ENCODE data around the gene PSG4. TPM values are rescaled to one million over a fixed set of nuclear protein-coding genes. Genes with fewer than 3 reads are reported as not detected.
"Not testable (repeated sequence)": the region's sequence is repeated elsewhere in the genome, so short reads cannot be mapped to it uniquely, and the experiment has no call there.

Gene PSG4
- polyA plus RNA-seq (2014; cell fraction: cytosol; rRNA removed): not detected in 2 replicates
- not detected in 2 replicates for polyA plus RNA-seq (2014; cell fraction: nucleus; rRNA removed)

- DNase-seq (ENCODE audit: low spot score): not testable (repeated sequence)
These were observed at the start of gene PSG4 for GRCh38 chr19:43205471-43206105. Gene PSG4, minus strand, starts transcription at chr19:43205638. Its CDS starts 102 bp downstream, at chr19:43205536.

- not testable (repeated sequence) for DNase-seq (ENCODE audit: low spot score)
These were observed 46.0 kb upstream of the PSG4 start for GRCh38 chr19:43251428-43251827.

GRCh38 chr19:43250296-43250695 lies 44.9 kb upstream of the PSG4 start:
- not testable (repeated sequence) for DNase-seq (ENCODE audit: low spot score)

GRCh38 chr19:43248635-43249002 lies 43.2 kb upstream of the PSG4 start:
- not testable (repeated sequence) for DNase-seq (ENCODE audit: low spot score)

GRCh38 chr19:43247243-43247880 lies 41.9 kb upstream of the PSG4 start:
- not testable (repeated sequence) for DNase-seq (ENCODE audit: low spot score)

GRCh38 chr19:43245848-43246247 lies 40.4 kb upstream of the PSG4 start:
- DNase-seq (ENCODE audit: low spot score): not testable (repeated sequence)

- not testable (repeated sequence) for DNase-seq (ENCODE audit: low spot score)
These were observed 36.8 kb upstream of the PSG4 start for GRCh38 chr19:43242211-43242610.

GRCh38 chr19:43238213-43238612 lies 32.8 kb upstream of the PSG4 start:
- DNase-seq (ENCODE audit: low spot score): not testable (repeated sequence)

GRCh38 chr19:43235686-43236085 lies 30.2 kb upstream of the PSG4 start:
- not testable (repeated sequence) for DNase-seq (ENCODE audit: low spot score)

- no peak for DNase-seq (ENCODE audit: low spot score)
These were observed 23.9 kb upstream of the PSG4 start for GRCh38 chr19:43229315-43229714.

- DNase-seq (ENCODE audit: low spot score): not testable (repeated sequence)
These were observed 23.3 kb upstream of the PSG4 start for GRCh38 chr19:43228730-43229129.

GRCh38 chr19:43226986-43227385 lies 21.5 kb upstream of the PSG4 start:
- DNase-seq (ENCODE audit: low spot score): not testable (repeated sequence)

- no peak for DNase-seq (ENCODE audit: low spot score)
These were observed 19.4 kb upstream of the PSG4 start for GRCh38 chr19:43224855-43225253.

GRCh38 chr19:43224201-43224854 lies 18.9 kb upstream of the PSG4 start:
- DNase-seq (ENCODE audit: low spot score): not testable (repeated sequence)

- not testable (repeated sequence) for DNase-seq (ENCODE audit: low spot score)
These were observed 16.5 kb upstream of the PSG4 start for GRCh38 chr19:43221891-43222290.

GRCh38 chr19:43219136-43219535 lies 13.7 kb upstream of the PSG4 start:
- DNase-seq (ENCODE audit: low spot score): not testable (repeated sequence)

- not testable (repeated sequence) for DNase-seq (ENCODE audit: low spot score)
These were observed 10.4 kb upstream of the PSG4 start for GRCh38 chr19:43215881-43216280.

GRCh38 chr19:43207991-43208390 lies 2.6 kb upstream of the PSG4 start:
- DNase-seq (ENCODE audit: low spot score): no peak

GRCh38 chr19:43207174-43207573 lies 1.7 kb upstream of the PSG4 start:
- DNase-seq (ENCODE audit: low spot score): not testable (repeated sequence)

GRCh38 chr19:43203611-43204010 lies 1.8 kb downstream of the PSG4 start:
- DNase-seq (ENCODE audit: low spot score): not testable (repeated sequence)

- not testable (repeated sequence) for DNase-seq (ENCODE audit: low spot score)
These were observed 3.5 kb downstream of the PSG4 start for GRCh38 chr19:43201891-43202290.

- not testable (repeated sequence) for DNase-seq (ENCODE audit: low spot score)
These were observed 4.1 kb downstream of the PSG4 start for GRCh38 chr19:43201337-43201801.

Measured in SK-N-DZ (cell line).